HG03045 (cell line): ENCODE data around the gene FIBCD1.

ENCODE experiments used
- ATAC-seq: cut with Tn5 transposase; IDR thresholded peaks from one replicate; pipeline ENCODE4 v1.9.1; 2021; ENCODE audit warnings: mild to moderate bottlenecking, moderate library complexity; ENCODE audit not compliant: unreplicated experiment

FIBCD1 gene

GRCh38 chr9:130937146-130938076 lies 1.6 kb downstream of the FIBCD1 start:
- no peak for ATAC-seq

GRCh38 chr9:130936285-130937117 lies 2.5 kb downstream of the FIBCD1 start:
- ATAC-seq, result no peak

DNA sequence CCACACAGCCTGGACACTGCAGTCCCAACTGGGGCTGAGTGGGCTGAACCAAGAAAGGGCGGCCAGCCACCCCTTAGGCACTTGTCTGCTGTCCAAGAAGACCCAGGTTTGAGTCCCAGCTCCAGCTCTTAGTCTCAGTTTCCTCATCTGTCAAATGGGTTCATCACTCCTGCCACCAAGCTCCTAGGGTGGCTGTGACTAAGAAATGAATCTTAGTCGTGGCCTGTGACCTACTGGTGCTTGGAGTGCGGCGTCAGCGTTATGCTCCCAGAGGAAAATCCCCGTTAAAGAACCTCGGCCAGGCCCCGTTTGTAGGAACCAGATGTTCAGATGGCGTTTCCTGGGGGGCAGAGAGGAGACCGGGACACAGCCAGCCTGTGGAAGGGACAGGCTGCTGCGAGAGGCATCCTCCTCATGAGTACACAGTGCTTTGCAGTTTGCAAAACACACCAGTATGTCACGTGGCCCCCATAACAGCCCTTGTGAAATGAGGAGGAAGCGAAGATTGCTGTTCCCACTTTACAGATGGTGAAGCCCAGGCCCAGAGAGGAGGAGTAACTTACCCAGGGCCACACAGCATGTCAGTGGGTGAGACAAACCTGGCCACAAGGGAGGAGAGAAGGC lies 3.3 kb downstream of the FIBCD1 start:
- ATAC-seq, result no peak

DNA sequence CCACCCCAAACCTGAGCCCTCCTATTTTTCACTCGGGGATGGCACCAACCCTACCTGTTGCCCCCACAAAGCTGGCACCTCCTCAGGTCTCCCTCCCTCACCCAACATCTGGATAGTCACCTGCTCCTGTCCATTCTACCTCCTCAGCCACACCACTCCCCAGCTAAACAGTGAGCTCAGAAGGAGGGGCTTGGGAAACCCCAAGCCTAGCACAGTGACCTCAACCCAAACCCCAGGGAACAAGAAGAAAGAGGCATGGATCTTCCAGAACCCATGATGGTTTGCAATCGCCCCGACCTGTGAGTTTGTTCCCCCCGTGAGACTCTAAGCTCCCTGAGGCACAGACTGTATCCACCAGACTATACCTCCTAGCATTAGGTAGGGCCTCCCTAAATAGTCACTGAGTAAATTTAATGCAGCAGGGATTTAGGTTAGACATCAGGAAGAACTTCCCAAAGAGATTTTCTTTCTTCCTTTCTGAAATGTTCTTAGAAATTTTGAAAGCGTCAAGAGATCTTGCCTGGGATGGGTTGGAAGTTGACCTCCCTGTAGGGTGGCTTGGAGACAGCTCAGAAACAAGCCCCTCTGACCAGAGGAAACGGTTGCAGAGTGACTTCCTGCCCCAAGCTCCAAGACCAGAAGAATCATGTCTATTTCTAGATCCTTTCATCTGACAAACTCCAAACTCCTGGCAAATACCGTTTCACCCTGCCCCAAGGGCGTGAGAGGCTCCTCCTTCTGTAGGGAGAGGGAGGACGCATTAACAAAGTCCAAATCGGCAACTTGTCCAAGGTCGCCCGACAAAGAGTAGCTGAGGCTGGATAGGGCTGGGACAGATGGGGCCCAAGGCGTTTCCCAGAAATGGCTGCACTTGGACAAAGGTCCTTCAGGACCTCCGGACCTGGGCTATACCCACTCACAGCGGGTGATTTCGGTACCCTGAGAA lies 4.1 kb downstream of the FIBCD1 start:
- no peak for ATAC-seq

GRCh38 chr9:130934246-130934645 lies 4.8 kb downstream of the FIBCD1 start:
- no peak for ATAC-seq

- no peak for ATAC-seq
Measured at GRCh38 chr9:130933114-130934046, 5.7 kb downstream of the FIBCD1 start.

GRCh38 chr9:130932255-130933079 lies 6.6 kb downstream of the FIBCD1 start:
- no peak for ATAC-seq

DNA sequence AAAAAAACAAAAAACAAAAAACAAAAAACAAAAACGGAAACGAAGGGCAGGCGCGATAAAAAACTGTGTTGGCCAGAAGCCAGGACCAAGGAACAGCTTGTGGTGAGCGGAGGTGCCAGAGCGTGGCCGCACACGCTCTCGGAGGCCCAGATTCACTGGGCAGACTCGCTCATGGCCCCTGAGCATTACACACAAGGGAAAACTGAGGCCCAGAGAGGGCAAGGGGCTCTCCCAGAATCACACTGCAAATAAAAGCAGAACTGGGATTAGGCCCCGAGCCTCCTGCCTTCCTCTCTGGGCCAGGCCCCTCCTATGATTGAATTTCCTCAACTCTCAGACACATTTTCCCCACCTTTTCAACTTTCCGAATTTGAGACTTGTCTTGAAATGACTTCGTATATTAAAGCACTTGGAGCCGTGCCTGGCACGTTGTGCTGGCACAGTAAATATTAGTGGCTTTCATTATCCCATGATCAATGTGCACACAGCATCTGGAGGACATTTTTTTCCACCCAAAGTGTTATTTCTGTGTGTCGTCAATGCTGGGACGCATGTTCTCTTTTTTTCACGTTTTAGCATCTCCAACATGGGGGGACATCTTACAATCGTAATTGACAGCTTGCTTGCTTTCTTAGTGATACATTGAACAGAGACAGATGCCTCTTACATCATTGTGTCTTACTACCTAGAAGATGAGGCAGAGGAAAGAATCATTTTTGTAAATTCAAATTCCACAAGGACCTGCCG lies 7.4 kb downstream of the FIBCD1 start:
- ATAC-seq, result no peak

DNA sequence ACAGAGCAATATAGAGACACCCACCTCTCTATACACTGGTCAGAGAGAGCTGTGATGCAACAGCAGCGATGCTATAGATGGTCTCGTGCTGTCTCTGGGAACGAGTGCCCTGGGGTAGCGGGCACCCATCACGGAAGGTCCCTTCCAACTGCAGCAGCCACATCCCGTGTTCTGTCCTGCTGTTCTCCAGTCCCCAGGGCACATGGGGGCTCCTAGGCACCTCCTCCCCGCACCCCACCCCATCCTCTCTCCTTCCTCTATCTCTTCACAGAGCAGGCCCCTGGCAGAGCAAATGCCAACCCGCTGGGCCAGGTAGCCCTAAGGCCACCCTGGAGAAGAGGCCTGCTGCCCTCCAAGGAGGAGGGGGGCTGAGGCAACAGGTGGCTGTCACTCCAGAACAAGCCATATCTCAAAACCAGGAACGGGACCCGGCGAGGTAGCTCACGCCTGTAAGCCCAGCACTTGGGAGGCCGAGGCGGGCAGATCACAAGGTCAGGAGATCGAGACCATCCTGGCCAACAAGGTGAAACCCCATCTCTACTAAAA lies 8.2 kb downstream of the FIBCD1 start:
- no peak for ATAC-seq

GRCh38 chr9:130930132-130930803 lies 8.8 kb downstream of the FIBCD1 start:
- ATAC-seq, result no peak

- ATAC-seq, result no peak
Measured at GRCh38 chr9:130929571-130930038, 9.4 kb downstream of the FIBCD1 start.

GRCh38 chr9:130927995-130928900 lies 10.8 kb downstream of the FIBCD1 start:
- ATAC-seq, result no peak

- no peak for ATAC-seq
Measured at GRCh38 chr9:130927338-130927737, 11.7 kb downstream of the FIBCD1 start.

- no peak for ATAC-seq
Measured at GRCh38 chr9:130925050-130925678, 13.9 kb downstream of the FIBCD1 start.

DNA sequence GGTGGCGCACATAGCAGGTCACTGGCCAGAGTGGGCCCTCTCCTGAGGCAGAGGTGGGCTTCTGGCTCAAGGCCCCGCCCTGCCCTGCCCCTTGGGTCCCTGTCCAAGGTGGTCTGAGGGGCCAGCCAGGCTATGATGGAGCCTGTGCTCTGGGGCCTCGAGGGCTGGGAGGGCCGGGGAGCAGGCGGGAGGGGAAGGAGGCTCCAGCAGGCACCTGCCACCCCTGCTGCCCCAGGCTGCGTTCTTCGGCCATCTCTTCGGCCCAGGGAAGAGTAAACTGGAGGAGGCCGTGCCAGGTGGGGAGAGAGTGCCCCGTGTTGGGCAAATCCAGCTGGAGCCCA lies 14.6 kb downstream of the FIBCD1 start:
- no peak for ATAC-seq
